ENCODE measurements around the gene NTN1.

DNA sequence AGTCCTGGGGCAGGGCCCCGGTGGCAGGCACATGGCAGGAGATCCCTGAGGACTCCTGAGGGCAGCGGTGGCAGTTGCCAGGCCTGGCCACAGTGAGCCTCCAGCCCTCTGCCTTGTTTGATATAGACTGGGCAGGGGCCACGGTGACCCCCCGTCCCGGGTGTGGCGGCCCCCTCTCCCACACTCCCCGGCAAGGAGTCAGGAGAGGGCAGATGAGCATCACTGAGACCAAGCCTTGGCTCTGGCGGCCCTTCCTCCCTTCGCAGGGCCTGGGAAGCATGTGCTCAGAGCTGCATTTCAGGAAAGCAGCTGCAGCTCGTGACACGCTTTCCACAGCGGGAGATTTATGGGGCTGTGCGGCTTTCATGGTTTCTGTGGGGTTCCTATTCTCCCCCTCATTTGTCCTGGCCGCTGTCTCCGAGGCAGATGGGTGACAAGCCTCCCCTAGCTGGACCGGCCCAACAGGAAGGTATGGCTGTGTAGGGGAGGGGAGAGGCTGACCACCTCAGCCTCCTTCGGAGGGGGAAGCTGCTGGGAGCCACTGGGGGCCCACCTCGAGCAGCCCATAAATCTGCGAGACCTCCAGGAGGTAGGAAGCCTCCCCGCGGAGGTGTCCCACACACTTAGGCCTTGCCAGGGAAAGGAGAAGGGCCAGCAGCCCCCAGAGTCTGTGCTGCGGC lies 211.4 kb downstream of the NTN1 start:
- TF ChIP-seq, protein P1, sequence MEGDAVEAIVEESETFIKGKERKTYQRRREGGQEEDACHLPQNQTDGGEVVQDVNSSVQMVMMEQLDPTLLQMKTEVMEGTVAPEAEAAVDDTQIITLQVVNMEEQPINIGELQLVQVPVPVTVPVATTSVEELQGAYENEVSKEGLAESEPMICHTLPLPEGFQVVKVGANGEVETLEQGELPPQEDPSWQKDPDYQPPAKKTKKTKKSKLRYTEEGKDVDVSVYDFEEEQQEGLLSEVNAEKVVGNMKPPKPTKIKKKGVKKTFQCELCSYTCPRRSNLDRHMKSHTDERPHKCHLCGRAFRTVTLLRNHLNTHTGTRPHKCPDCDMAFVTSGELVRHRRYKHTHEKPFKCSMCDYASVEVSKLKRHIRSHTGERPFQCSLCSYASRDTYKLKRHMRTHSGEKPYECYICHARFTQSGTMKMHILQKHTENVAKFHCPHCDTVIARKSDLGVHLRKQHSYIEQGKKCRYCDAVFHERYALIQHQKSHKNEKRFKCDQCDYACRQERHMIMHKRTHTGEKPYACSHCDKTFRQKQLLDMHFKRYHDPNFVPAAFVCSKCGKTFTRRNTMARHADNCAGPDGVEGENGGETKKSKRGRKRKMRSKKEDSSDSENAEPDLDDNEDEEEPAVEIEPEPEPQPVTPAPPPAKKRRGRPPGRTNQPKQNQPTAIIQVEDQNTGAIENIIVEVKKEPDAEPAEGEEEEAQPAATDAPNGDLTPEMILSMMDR (IDR thresholded peaks at IDR 0.05; ENCODE audit: poor library complexity): no peak
- no peak for TF ChIP-seq EZH2 (IDR thresholded peaks at IDR 0.05; ENCODE audit: borderline replicate concordance)

Measured in hepatocyte (in vitro differentiated cells).